ENCODE measurements around the gene ADAMTSL1. TPM values are rescaled to one million over a fixed set of nuclear protein-coding genes. Genes with fewer than 3 reads are reported as not detected.

The ADAMTSL1 gene
- total RNA-seq, 1 experiment from 2014 or later: not detected

- no TSS peak for BruUV-seq (replicated peaks)
- Histone ChIP-seq H3K36me3 (ENCODE audit: control insufficient read depth, insufficient read depth, low read length) (no peaks in the 10 kb centered on the region), H3K27ac (ENCODE audit: low read length) (no peak overlapping the region), H3K9me3 (ENCODE audit: control insufficient read depth, insufficient read depth, low read depth, low read length) (no peaks in the 10 kb centered on the region), H3K4me3 (ENCODE audit: low read depth in 2 of 2, low read length in 2 of 2) (no peak overlapping the region), H3K4me1 (ENCODE audit: control insufficient read depth, insufficient read depth, low read length) (no peaks in the 10 kb centered on the region), H3K27me3 (ENCODE audit: control insufficient read depth, insufficient read depth, low read length) (no peaks in the 10 kb centered on the region)
- ATAC-seq (no peak), DNase-seq (ENCODE audit: low read depth, low spot score) (no peak)
- POLR2A ChIA-PET: no interaction called here
- CTCF ChIA-PET: no interaction called here
- in situ Hi-C loops (cut with HindIII; ENCODE audit: low pct_unique_long_range_greater_than_20kb, low sequenced_read_pairs): no loop called here
- intact Hi-C loops (cut with micrococcal nuclease; ENCODE audit: unreplicated experiment): no loop called here
- TF ChIP-seq TCF7L2 (IDR thresholded peaks at IDR 0.05; ENCODE audit: low read depth, low read length) (no peak), REST (IDR thresholded peaks at IDR 0.05; ENCODE audit: insufficient read depth in 1 of 2, low read depth in 2 of 2, low read length in 1 of 2) (no peak), POLR2AphosphoS5 (IDR thresholded peaks at IDR 0.05; ENCODE audit: low read depth, low read length) (no peak), CTCF (IDR thresholded peaks at IDR 0.05) (no peak), SIN3A (IDR thresholded peaks at IDR 0.05; ENCODE audit: borderline replicate concordance, insufficient read depth, low read depth, low read length) (no peak)
Measured at GRCh38 chr9:18849890-18850677, 376.1 kb downstream of the ADAMTSL1 start.

DNA sequence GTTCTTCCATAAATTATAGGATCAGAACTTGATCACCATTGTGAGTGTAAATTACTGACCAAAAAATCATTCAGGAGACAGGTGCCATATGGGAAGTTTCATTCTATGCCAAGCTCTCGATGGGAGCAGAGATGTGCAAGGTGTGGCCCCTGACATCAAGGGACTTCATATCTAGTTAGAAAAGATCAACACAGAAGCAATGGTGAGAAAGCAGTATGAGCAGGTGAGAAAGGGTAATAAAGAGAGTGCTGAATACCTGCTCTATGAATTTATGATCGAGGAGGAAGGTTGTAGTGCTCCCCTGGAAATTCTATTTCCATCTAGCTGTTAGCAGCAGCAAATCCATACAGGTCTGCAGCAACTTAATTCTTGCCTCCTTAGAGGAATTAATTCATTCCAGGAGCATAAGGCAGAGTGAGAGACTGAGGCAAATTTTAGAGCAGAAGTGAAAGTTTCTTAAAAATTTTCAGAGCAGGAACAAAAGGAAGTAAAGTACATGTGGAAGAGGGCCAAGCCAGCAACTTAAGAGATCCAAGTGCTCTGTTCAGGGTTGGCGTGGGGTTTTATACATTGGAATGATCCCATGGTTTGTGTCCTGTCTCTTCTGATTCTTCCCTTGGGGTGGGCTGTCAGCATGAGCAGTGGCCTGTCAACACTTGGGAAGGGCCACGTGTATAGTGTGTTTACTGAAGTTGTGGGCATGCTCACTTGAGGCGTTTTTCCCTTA lies 377.3 kb downstream of the ADAMTSL1 start:
- Histone ChIP-seq H3K27me3 (ENCODE audit: control insufficient read depth, insufficient read depth, low read length) (no peaks in the 10 kb centered on the region), H3K4me1 (ENCODE audit: control insufficient read depth, insufficient read depth, low read length) (no peaks in the 10 kb centered on the region), H3K36me3 (ENCODE audit: control insufficient read depth, insufficient read depth, low read length) (no peaks in the 10 kb centered on the region), H3K27ac (ENCODE audit: low read length) (no peak overlapping the region), H3K4me3 (ENCODE audit: low read depth in 2 of 2, low read length in 2 of 2) (no peak overlapping the region), H3K9me3 (ENCODE audit: control insufficient read depth, insufficient read depth, low read depth, low read length) (no peaks in the 10 kb centered on the region)
- intact Hi-C loops (cut with micrococcal nuclease; ENCODE audit: unreplicated experiment) (no loop called here), in situ Hi-C loops (cut with HindIII; ENCODE audit: low pct_unique_long_range_greater_than_20kb, low sequenced_read_pairs) (no loop called here)
- ATAC-seq: no peak
- POLR2A ChIA-PET: no interaction called here
- DNase-seq (ENCODE audit: low read depth, low spot score): no peak
- CTCF ChIA-PET: no interaction called here
- TF ChIP-seq SIN3A (IDR thresholded peaks at IDR 0.05; ENCODE audit: borderline replicate concordance, insufficient read depth, low read depth, low read length) (no peak), POLR2AphosphoS5 (IDR thresholded peaks at IDR 0.05; ENCODE audit: low read depth, low read length) (no peak), CTCF (IDR thresholded peaks at IDR 0.05) (no peak), REST (IDR thresholded peaks at IDR 0.05; ENCODE audit: insufficient read depth in 1 of 2, low read depth in 2 of 2, low read length in 1 of 2) (no peak), TCF7L2 (IDR thresholded peaks at IDR 0.05; ENCODE audit: low read depth, low read length) (no peak)
- no TSS peak for BruUV-seq (replicated peaks)

Data from Panc1 (cell line).